HG03354 (cell line): Measurements from ENCODE around the gene CAMSAP1.
"Not testable (repeated sequence)": the region's sequence is repeated elsewhere in the genome, so short reads cannot be mapped to it uniquely, and the experiment has no call there.

Experiments
- ATAC-seq: cut with Tn5 transposase; IDR thresholded peaks from one replicate; pipeline ENCODE4 v1.9.1; 2021; ENCODE audit warnings: mild to moderate bottlenecking; ENCODE audit not compliant: unreplicated experiment, poor library complexity, severe bottlenecking

CAMSAP1 gene

GRCh38 chr9:135903786-135904520 is 3.4 kb downstream of the CAMSAP1 start:
- ATAC-seq = no peak

DNA sequence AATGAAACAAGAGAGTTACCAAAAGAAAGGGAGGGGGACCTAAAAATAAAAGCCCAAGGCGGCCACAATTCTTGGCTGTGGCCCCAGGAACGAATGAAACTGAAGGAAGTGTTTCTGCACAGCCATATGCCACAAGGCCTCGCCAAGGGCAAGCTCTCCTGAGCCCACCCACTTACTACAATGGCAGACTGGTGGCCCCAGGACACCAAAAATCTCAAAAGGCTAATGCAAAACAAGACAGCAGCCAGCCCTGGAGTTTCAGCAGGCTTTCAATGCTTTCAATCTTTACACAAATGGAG is 4.0 kb downstream of the CAMSAP1 start:
- ATAC-seq = no peak

- ATAC-seq = no peak
Measured at GRCh38 chr9:135902655-135903357, 4.5 kb downstream of the CAMSAP1 start.

- no peak for ATAC-seq
Measured at GRCh38 chr9:135901826-135902225, 5.5 kb downstream of the CAMSAP1 start.

- ATAC-seq = no peak
Measured at GRCh38 chr9:135901031-135901758, 6.2 kb downstream of the CAMSAP1 start.

DNA sequence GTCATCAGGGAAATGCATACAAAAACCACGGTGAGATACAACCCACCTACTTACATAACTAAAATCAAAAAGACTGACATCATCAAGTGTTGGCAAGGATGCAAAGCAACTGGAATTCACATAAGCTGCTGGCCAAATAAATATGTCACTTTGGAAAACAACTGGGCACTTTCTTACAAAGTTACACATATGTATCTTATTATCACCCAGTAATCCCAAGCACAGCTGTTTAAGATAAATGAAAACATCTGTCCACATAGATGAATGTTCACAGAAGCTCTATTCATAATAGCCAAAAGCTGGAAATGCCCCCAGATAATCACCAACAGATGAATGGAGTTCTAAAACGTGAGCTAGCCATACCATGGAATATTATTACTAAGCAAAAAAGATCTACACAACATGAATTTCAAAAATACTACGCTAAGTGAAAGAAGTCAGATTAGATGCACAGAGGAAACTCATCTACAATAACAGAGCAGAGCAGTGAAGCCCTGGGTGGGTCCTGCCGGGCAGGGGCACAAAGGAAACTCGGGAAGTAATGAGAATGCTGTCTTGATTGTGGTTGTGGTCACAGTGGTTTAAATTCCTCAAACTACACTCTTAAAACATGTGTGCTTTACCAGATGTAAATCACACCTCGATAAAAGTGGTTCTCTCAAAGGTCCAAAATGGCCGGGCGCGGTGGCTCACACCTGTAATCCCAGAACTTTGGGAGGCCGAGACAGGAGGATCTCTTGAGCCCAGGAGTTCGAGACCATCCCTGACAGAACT is 8.5 kb downstream of the CAMSAP1 start:
- ATAC-seq = no peak

- ATAC-seq = no peak
Measured at GRCh38 chr9:135896626-135897025, 10.7 kb downstream of the CAMSAP1 start.

- ATAC-seq = no peak
Measured at GRCh38 chr9:135896205-135896604, 11.1 kb downstream of the CAMSAP1 start.

DNA sequence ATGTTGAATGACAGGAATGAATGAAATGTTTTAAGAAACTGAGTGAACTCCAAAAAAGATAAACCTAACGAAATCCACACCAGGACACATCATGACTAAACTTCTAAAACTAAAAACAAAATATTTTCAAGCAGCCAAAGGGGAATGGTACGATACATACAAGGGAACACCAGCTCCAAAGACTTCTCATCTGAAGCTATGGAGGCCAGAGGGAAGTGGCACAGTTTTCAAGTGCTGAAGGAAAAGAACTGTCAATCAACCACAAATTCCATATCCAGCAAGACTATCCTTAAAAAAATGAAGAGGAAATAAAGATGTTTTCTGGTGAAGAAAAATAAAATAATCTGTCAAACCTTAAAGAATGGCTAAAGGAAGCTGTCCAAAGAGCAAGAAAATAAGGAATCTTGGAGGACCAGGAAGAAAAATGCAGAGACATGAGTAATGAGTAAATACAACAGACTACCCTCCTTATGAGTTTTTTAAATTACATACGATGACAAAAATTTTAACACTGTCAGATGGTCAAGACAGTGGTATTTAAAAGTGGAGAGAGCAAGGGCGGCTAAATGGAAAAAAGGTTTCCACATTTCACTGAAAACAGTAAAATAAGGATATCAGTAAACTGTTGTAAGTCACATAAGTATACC is 12.0 kb downstream of the CAMSAP1 start:
- no peak for ATAC-seq

GRCh38 chr9:135893104-135893503 is 14.2 kb downstream of the CAMSAP1 start:
- ATAC-seq = no peak

DNA sequence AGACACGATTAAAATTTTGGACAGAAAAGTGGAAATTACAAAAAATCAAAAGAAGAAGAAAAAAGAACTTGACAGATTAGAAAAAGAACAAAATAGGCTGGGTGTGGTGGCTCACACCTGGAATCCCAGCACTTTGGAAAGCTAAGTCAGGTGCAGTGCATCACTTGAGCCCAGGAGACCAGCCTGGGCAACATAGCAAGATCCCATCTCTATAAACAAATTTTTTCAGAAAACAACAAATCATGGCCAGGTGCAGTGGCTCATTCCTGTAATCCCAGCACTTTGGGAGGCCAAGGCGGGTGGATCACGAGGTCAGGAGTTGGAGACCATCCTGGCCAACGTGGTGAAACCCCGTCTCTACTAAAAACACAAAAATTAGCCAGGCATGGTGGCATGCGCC is 15.0 kb downstream of the CAMSAP1 start:
- ATAC-seq = not testable (repeated sequence)

GRCh38 chr9:135891027-135891631 is 16.2 kb downstream of the CAMSAP1 start:
- ATAC-seq = no peak

- ATAC-seq = no peak
Measured at GRCh38 chr9:135890190-135891026, 16.9 kb downstream of the CAMSAP1 start.

DNA sequence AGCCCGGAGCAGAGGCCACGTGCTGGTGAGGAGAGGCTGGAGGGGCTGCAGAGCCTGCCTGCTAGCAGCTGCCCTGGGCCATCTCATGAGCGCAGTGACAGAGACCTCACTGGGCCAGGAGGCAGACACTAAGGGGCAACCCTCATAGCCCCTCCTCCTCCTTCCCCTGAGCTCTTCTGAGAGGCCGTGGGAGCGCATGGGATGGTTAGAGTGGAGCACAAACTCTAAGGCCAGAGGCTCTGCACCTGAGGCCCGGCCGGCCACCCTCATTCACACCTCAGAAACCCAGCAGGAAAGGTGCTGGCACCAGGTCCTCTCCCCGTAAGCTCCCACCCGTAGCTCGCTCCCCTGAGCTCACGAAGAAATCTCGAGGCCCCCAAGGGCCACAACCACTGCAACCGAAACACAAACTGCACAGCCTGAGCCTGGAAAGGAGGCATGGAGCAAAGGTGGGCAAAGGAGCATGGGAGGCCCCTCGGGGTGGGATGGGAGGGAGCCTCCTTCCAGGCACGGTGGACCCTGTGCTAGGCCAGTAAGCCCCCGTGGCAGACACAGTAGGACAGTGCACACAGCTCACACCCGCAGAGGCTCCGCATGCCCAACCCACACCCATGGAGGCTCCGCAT is 17.7 kb downstream of the CAMSAP1 start:
- ATAC-seq = no peak

DNA sequence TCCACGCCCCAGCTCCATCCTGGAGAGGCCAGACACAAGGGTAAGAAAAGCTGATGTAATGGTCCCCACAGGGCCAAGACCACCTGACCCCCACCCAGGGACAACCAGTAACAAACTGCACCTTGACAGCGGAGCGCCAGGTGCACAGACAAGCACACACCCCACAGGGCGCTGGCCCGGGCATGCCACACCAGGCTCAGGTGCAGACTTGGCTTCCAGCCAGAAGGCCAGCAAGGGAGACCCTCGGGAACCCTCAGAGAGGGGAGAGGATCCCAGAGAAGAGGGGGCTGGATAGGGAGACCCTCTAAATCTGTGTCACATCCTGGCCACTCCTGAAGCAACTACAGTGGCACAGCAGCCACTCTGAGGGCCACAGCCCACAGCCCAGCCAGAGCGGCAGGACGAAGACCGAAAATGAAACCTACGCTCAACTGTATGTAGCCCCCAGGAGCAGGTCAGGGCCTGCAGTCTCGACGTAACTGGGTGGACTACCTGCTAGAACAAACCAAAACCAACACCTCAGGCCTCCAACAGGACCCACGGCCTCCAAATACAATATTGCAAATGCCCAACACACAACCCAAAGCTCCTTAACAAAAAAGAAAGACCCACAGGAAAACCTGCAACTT is 18.5 kb downstream of the CAMSAP1 start:
- ATAC-seq = no peak

DNA sequence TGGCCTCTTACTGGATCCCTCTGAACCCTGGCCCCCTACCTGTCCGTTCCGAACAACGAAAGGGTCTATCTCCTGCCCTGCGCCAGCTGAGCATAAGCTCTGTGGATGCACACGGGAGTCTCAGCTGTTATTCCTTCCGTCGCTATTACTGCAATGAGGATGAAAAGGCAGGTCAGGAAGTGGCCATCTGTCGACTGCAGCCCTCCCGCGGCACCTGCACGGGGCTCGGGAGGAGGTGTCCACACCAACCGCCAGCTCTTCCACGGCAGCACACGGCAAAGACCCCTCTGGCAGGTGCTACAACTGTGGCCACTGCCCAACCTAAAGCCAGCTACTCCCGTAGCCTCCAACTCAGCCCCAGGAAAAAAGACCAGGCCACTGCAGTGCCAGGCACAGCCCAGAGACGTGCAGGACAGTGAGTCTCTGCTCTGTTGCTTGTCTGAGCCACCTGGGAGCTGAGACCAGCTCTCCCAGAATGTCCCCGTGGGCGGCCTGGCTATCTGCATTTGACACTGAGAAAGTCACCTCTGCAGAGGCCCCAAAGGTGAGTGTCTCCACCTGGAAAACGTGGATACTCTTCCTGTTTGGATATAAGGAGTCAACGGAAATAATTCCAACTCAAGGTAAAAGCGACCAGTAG is 19.1 kb downstream of the CAMSAP1 start:
- ATAC-seq = no peak

- ATAC-seq = peak; percentile 87
Measured at GRCh38 chr9:135887585-135888050, 19.7 kb downstream of the CAMSAP1 start.
